K562 (cell line): ENCODE results near the gene ZNF559. TPM values are rescaled to one million over a fixed set of nuclear protein-coding genes. Genes with fewer than 3 reads are reported as not detected.

ENCODE experiments used
- ATF4 ChIP-seq: fragments of 450-650 bp; formaldehyde crosslinking; IDR thresholded peaks from 2 replicates; pipeline ENCODE4 v1.4.0; 2022; ENCODE audit warnings: mild to moderate bottlenecking, moderate library complexity
- DACH1 ChIP-seq: fragments of 450-650 bp; IDR thresholded peaks from 2 replicates; pipeline ENCODE4 v1.6.1; 2018; ENCODE audit not compliant: partially characterized antibody
- E2F4 ChIP-seq: sonication (generic); formaldehyde crosslinking; IDR thresholded peaks from 2 replicates; pipeline ENCODE4 v1.8.0; 2022; ENCODE audit warnings: mild to moderate bottlenecking, low read depth, missing genetic modification reagents
- ELK3 ChIP-seq: fragments of 450-650 bp; formaldehyde crosslinking; IDR thresholded peaks from 2 replicates; pipeline ENCODE4 v1.4.0; 2020; ENCODE audit warnings: mild to moderate bottlenecking
- ETV1 ChIP-seq: fragments of 450-650 bp; conservative IDR thresholded peaks from 2 replicates; pipeline ENCODE4 v1.6.1; 2016; ENCODE audit warnings: missing genetic modification characterization, control low read depth, low read depth, missing compliant biosample characterization
- GABPA ChIP-seq: fragments of 200-800 bp; sonication (Bioruptor generic); conservative IDR thresholded peaks from 2 replicates; pipeline ENCODE4 v1.6.1; 2016; ENCODE audit warnings: low read depth, missing genetic modification characterization, missing compliant biosample characterization
- HDAC1 ChIP-seq, 2 experiments: fragments of 450-650 bp; IDR thresholded peaks; 2 replicates each; pipeline ENCODE4 v1.6.1; 2016 to 2017; ENCODE audit warnings: inconsistent platforms in 1 of 2, mild to moderate bottlenecking in 1 of 2, moderate library complexity in 1 of 2
- HDAC2 ChIP-seq: fragments of 450-650 bp; IDR thresholded peaks from 2 replicates; pipeline ENCODE4 v1.6.1; 2016; ENCODE audit warnings: mild to moderate bottlenecking
- KDM2B ChIP-seq: fragments of 250-450 bp; sonication (Bioruptor Pico); IDR thresholded peaks from 2 replicates; pipeline ENCODE4 v1.8.0; 2021; ENCODE audit warnings: mild to moderate bottlenecking, moderate library complexity
- LCOR ChIP-seq: sonication (generic); formaldehyde crosslinking; IDR thresholded peaks from 2 replicates; pipeline ENCODE4 v1.8.0; 2022; ENCODE audit warnings: mild to moderate bottlenecking, missing genetic modification reagents
- MCM3 ChIP-seq: fragments of 450-650 bp; IDR thresholded peaks from 2 replicates; pipeline ENCODE4 v1.6.1; 2016
- MITF ChIP-seq: IDR thresholded peaks from 2 replicates; pipeline ENCODE4 v1.6.1; 2014; ENCODE audit warnings: antibody characterized with exemption
- NCOA2 ChIP-seq, 2 experiments: fragments of 450-650 bp; IDR thresholded peaks; 2 replicates each; pipeline ENCODE4 v1.6.1; 2018; ENCODE audit warnings: mild to moderate bottlenecking in 2 of 2, moderate library complexity in 1 of 2; ENCODE audit not compliant: partially characterized antibody in 2 of 2
- NFYB ChIP-seq: IDR thresholded peaks from 2 replicates; pipeline ENCODE4 v1.6.1; 2011; ENCODE audit warnings: mild to moderate bottlenecking, moderate library complexity; ENCODE audit not compliant: insufficient read length; ENCODE audit errors: extremely low read depth
- NR2C2 ChIP-seq, 2 experiments: fragments of 200-800 bp in 1 of 2; sonication (Bioruptor generic) in 1 of 2; sonication (generic) in 1 of 2; formaldehyde crosslinking in 1 of 2; IDR thresholded peaks; 2 replicates each; pipeline versions ENCODE4 v1.6.1 to v1.8.0; 2016 to 2022; ENCODE audit warnings: mild to moderate bottlenecking in 1 of 2, missing compliant biosample characterization in 1 of 2, missing genetic modification characterization in 1 of 2, missing genetic modification reagents in 1 of 2
- PTBP1 ChIP-seq: fragments of 200-400 bp; formaldehyde crosslinking; IDR thresholded peaks from 2 replicates; pipeline ENCODE4 v1.6.1; 2017; ENCODE audit warnings: low read depth, low read length
- RFX7 ChIP-seq: fragments of 250-450 bp; sonication (Bioruptor Pico); IDR thresholded peaks from 2 replicates; pipeline ENCODE4 v1.5.1; 2021; ENCODE audit warnings: mild to moderate bottlenecking
- RUNX1 ChIP-seq: sonication (generic); IDR thresholded peaks from 2 replicates; pipeline ENCODE4 v1.6.1; 2016; ENCODE audit warnings: antibody characterized with exemption, low read depth
- SIRT6 ChIP-seq: IDR thresholded peaks from one replicate; pipeline ENCODE4 v1.6.1; 2012; ENCODE audit warnings: low read depth, mild to moderate bottlenecking, control low read depth, inconsistent platforms, low read length, moderate library complexity
- TRIM24 ChIP-seq, 2 experiments: fragments of 450-650 bp; IDR thresholded peaks; 2 replicates each; pipeline ENCODE4 v1.6.1; 2016
- VEZF1 ChIP-seq: fragments of 200-800 bp; sonication (Bioruptor generic); IDR thresholded peaks from 2 replicates; pipeline ENCODE4 v1.6.1; 2017; ENCODE audit warnings: missing genetic modification characterization, missing compliant biosample characterization
- ZNF282 ChIP-seq: sonication (generic); formaldehyde crosslinking; IDR thresholded peaks from 2 replicates; pipeline ENCODE4 v1.8.1; 2023; ENCODE audit warnings: missing genetic modification reagents
- ZNF384 ChIP-seq: IDR thresholded peaks from 2 replicates; pipeline ENCODE4 v1.6.1; 2012; ENCODE audit warnings: low read depth, low read length, improper control_type of control experiment
- polyA plus RNA-seq, 8 experiments: library from polyadenylated mRNA; depleted of rRNA in 4 of 8; stranded (reverse) in 5 of 8; unstranded in 3 of 8; fragments of >200 nt; fragmentation: Nextera tagmentation in 2 of 8; fragmentation: Illumina TruSeq in 1 of 8; extraction: Ambion mirVana in 2 of 8; extraction: Trizol in 1 of 8; gene quantifications; 2 replicates each; pipeline versions ENCODE4 v1.2.1 to v1.2.3, GENCODE V29; 2011 to 2014; ENCODE audit warnings: inconsistent platforms in 1 of 8, missing spikeins in 1 of 8
- total RNA-seq, 7 experiments: library from RNA; depleted of rRNA in 6 of 7; stranded (reverse); fragments of >200 nt in 6 of 7; fragmentation: Illumina TruSeq in 2 of 7; extraction: Trizol in 2 of 7; gene quantifications; 2 replicates each; pipeline versions ENCODE4 v1.2.1 to v1.2.3, GENCODE V29; 2011 to 2021; ENCODE audit warnings: low replicate concordance in 1 of 7

The ZNF559 gene
- total and polyA plus RNA-seq, 9 of the 15 experiments (the other 6 are each of a cell fraction or from before 2014, with no cell fraction given): 4.0 to 21.5 (median 11.5) TPM

- TF ChIP-seq ELK3 (CRISPR knock-in tag) (no peak), HDAC1 (IDR thresholded peaks at IDR 0.05) (peak in 1 of 2 experiments; percentile 62; a peak in 2 of 4 replicates), TRIM24 (IDR thresholded peaks at IDR 0.05) (no peak), NFYB (no peak), KDM2B (CRISPR knock-in tag) (0 out of 2 replicates have a peak, but pooled peaks have one; percentile 25), MITF (no peak), RFX7 (no peak), HDAC2 (peak; percentile 67; the same call in 1 of the 2 replicates), GABPA (tag) (peak; percentile 68), NR2C2 (CRISPR knock-in tag; IDR thresholded peaks at IDR 0.05) (no peak), NR2C2 (tag; IDR thresholded peaks at IDR 0.05) (peak; percentile 34; the same call in 1 of the 2 replicates), E2F4 (CRISPR knock-in tag) (no peak), ETV1 (no peak; the same call in 1 of the 2 replicates), DACH1 (no peak), NCOA2 (IDR thresholded peaks at IDR 0.05; ENCODE audit: partially characterized antibody in 2 of 2) (no peak), PTBP1 (no peak), LCOR (CRISPR knock-in tag) (peak; percentile 32; the same call in 1 of the 2 replicates), SIRT6 (no peak), ATF4 (no peak), ZNF282 (no peak), MCM3 (no peak), RUNX1 (no peak), VEZF1 (CRISPR knock-in tag) (peak; percentile 80), ZNF384 (peak; percentile 58)
Observed at GRCh38 chr19:9309139-9309973, 14.6 kb upstream of the ZNF559 start, which contains the start of gene ZNF699 (continued).
